ENCODE measurements around the gene LYSMD3. TPM values are rescaled to one million over a fixed set of nuclear protein-coding genes. Genes with fewer than 3 reads are reported as not detected.

The LYSMD3 gene
- total RNA-seq, 1 donor from 2014 or later, result 6.5 TPM

- TF ChIP-seq CTCF (conservative IDR thresholded peaks at IDR 0.05; ENCODE audit: low read depth, low read length), result no peak
Measured at GRCh38 chr5:90563108-90563507, 33.7 kb upstream of the LYSMD3 start.

GRCh38 chr5:90562341-90562740 lies 33.0 kb upstream of the LYSMD3 start:
- no peak overlapping the region for H3K4me3 ChIP-seq (ENCODE audit: low read depth, low read length)
- no peak for DNase-seq (ENCODE audit: low read depth)
- TF ChIP-seq CTCF (conservative IDR thresholded peaks at IDR 0.05; ENCODE audit: low read depth, low read length), result no peak

More at GRCh38 chr5:90563108-90563507, 33.7 kb upstream of the LYSMD3 start:
- H3K4me3 ChIP-seq (ENCODE audit: low read depth, low read length), result no peak overlapping the region
- no peak for DNase-seq (ENCODE audit: low read depth)

GRCh38 chr5:90561766-90562165 lies 32.4 kb upstream of the LYSMD3 start:
- no peak overlapping the region for H3K4me3 ChIP-seq (ENCODE audit: low read depth, low read length)
- no peak for TF ChIP-seq CTCF (conservative IDR thresholded peaks at IDR 0.05; ENCODE audit: low read depth, low read length)
- no peak for DNase-seq (ENCODE audit: low read depth)

- H3K4me3 ChIP-seq (ENCODE audit: low read depth, low read length), result no peak overlapping the region
- DNase-seq (ENCODE audit: low read depth), result no peak
- no peak for TF ChIP-seq CTCF (conservative IDR thresholded peaks at IDR 0.05; ENCODE audit: low read depth, low read length)
Measured at GRCh38 chr5:90560771-90561170, 31.4 kb upstream of the LYSMD3 start.

- TF ChIP-seq CTCF (conservative IDR thresholded peaks at IDR 0.05; ENCODE audit: low read depth, low read length), result no peak
- peak within 1 kb of the TSS; percentile 57 for H3K4me3 ChIP-seq (ENCODE audit: low read depth, low read length)
- peak; percentile 10 for DNase-seq (ENCODE audit: low read depth)
Measured at GRCh38 chr5:90558344-90559192, 29.2 kb upstream of the LYSMD3 start, which contains the start of gene ADGRV1. ADGRV1 (plus strand) TSS chr5:90558797; CDS start chr5:90558896, 99 bp downstream.

- no peak for TF ChIP-seq CTCF (conservative IDR thresholded peaks at IDR 0.05; ENCODE audit: low read depth, low read length)
- H3K4me3 ChIP-seq (ENCODE audit: low read depth, low read length), result peak overlapping the region; percentile 57
- no peak for DNase-seq (ENCODE audit: low read depth)
Measured at GRCh38 chr5:90557871-90558270, 28.5 kb upstream of the LYSMD3 start.

- H3K4me3 ChIP-seq (ENCODE audit: low read depth, low read length), result no peak overlapping the region
- no peak for DNase-seq (ENCODE audit: low read depth)
- TF ChIP-seq CTCF (conservative IDR thresholded peaks at IDR 0.05; ENCODE audit: low read depth, low read length), result no peak
Measured at GRCh38 chr5:90557391-90557790, 28.0 kb upstream of the LYSMD3 start.

Data from epithelial cell of proximal tubule (primary cell).